ENCODE data around the gene RHO. TPM values are rescaled to one million over a fixed set of nuclear protein-coding genes. Genes with fewer than 3 reads are reported as not detected.
A peak's percentile ranks its signal among the peaks of the same experiment; 100 is the strongest.

Gene RHO
- total RNA-seq, 3 donors from 2014 or later (not counting 1 experiment from before 2014, with no cell fraction given): not detected

- 86% methylated on average over 10 of the region's 10 CpGs for WGBS (ENCODE audit: insufficient coverage)
- no peaks in the 10 kb centered on the region for H3K36me3 Mint-ChIP-seq
- ATAC-seq (no peak), DNase-seq (no peak)
- peaks cover 5 to 7% of the 10 kb centered on the region in 2 donors for H3K27me3 Mint-ChIP-seq (ENCODE audit: low read depth in 2 of 2)
- H3K4me1 ChIP-seq (ENCODE audit: control insufficient read depth, insufficient read depth, low read length): peaks cover 42% of the 10 kb centered on the region
- peaks cover 13% of the 10 kb centered on the region for H3K36me3 ChIP-seq (ENCODE audit: control insufficient read depth, insufficient read depth, low read length)
- no peaks in the 10 kb centered on the region for H3K9me3 ChIP-seq (ENCODE audit: control insufficient read depth, insufficient read depth, low read length)
- peaks cover 28 to 49% of the 10 kb centered on the region in 2 donors for H3K4me1 Mint-ChIP-seq
- TF ChIP-seq CTCF (IDR thresholded peaks at IDR 0.05): no peak
- no peaks in the 10 kb centered on the region for H3K27me3 ChIP-seq (ENCODE audit: control insufficient read depth, insufficient read depth, low read length)
- H3K4me3 Mint-ChIP-seq: peak overlapping the region; percentile 51
- H3K9me3 Mint-ChIP-seq: no peaks in the 10 kb centered on the region
- no peak overlapping the region for H3K4me3 ChIP-seq (ENCODE audit: low read length)
- H3K27ac Mint-ChIP-seq: peak overlapping the region in 1 of 2 donors; percentile 8
- intact Hi-C loops (cut with micrococcal nuclease): no loop called here
- no peak overlapping the region for H3K27ac ChIP-seq (ENCODE audit: low read length)
Observed at GRCh38 chr3:129552287-129553050, 24.0 kb downstream of the RHO start.

- peaks cover 5 to 7% of the 10 kb centered on the region in 2 donors for H3K27me3 Mint-ChIP-seq (ENCODE audit: low read depth in 2 of 2)
- Histone ChIP-seq H3K4me3 (ENCODE audit: low read length) (no peak overlapping the region), H3K27me3 (ENCODE audit: control insufficient read depth, insufficient read depth, low read length) (no peaks in the 10 kb centered on the region), H3K27ac (ENCODE audit: low read length) (no peak overlapping the region), H3K36me3 (ENCODE audit: control insufficient read depth, insufficient read depth, low read length) (peaks cover 13% of the 10 kb centered on the region), H3K9me3 (ENCODE audit: control insufficient read depth, insufficient read depth, low read length) (no peaks in the 10 kb centered on the region), H3K4me1 (ENCODE audit: control insufficient read depth, insufficient read depth, low read length) (peaks cover 49% of the 10 kb centered on the region)
- H3K4me3 Mint-ChIP-seq: no peak overlapping the region
- ATAC-seq (no peak), DNase-seq (no peak)
- intact Hi-C loops (cut with micrococcal nuclease): no loop called here
- H3K27ac Mint-ChIP-seq: peak overlapping the region in 1 of 2 donors; percentile 8
- H3K9me3 Mint-ChIP-seq: no peaks in the 10 kb centered on the region
- no peaks in the 10 kb centered on the region for H3K36me3 Mint-ChIP-seq
- TF ChIP-seq CTCF (IDR thresholded peaks at IDR 0.05): no peak
- WGBS (ENCODE audit: insufficient coverage): 81% methylated on average over 6 of the region's 6 CpGs
- H3K4me1 Mint-ChIP-seq: peaks cover 35 to 55% of the 10 kb centered on the region in 2 donors
Observed at GRCh38 chr3:129553171-129553570, 24.7 kb downstream of the RHO start.

- Mint-ChIP-seq H3K36me3 (no peaks in the 10 kb centered on the region), H3K4me1 (peaks cover 38 to 55% of the 10 kb centered on the region in 2 donors), H3K27ac (no peak overlapping the region), H3K9me3 (no peaks in the 10 kb centered on the region), H3K4me3 (no peak overlapping the region), H3K27me3 (ENCODE audit: low read depth in 2 of 2) (peaks cover 5 to 7% of the 10 kb centered on the region in 2 donors)
- intact Hi-C loops (cut with micrococcal nuclease): no loop called here
- no peaks in the 10 kb centered on the region for H3K27me3 ChIP-seq (ENCODE audit: control insufficient read depth, insufficient read depth, low read length)
- ATAC-seq: no peak
- 42% methylated on average over 14 of the region's 15 CpGs for WGBS (ENCODE audit: insufficient coverage)
- no peak overlapping the region for H3K4me3 ChIP-seq (ENCODE audit: low read length)
- peaks cover 13% of the 10 kb centered on the region for H3K36me3 ChIP-seq (ENCODE audit: control insufficient read depth, insufficient read depth, low read length)
- H3K9me3 ChIP-seq (ENCODE audit: control insufficient read depth, insufficient read depth, low read length): no peaks in the 10 kb centered on the region
- H3K4me1 ChIP-seq (ENCODE audit: control insufficient read depth, insufficient read depth, low read length): peaks cover 54% of the 10 kb centered on the region
- no peak overlapping the region for H3K27ac ChIP-seq (ENCODE audit: low read length)
- no peak for TF ChIP-seq CTCF (IDR thresholded peaks at IDR 0.05)
- DNase-seq: peak in 1 of 2 donors; percentile 36
Observed at GRCh38 chr3:129553719-129554118, 25.3 kb downstream of the RHO start.

Measured in natural killer cell (primary cell).